Upper lobe of left lung (tissue), 6 donors: ENCODE measurements around the gene TMEM258. TPM values are rescaled to one million over a fixed set of nuclear protein-coding genes. Genes with fewer than 3 reads are reported as not detected.

Experiments used
- ATAC-seq, 2 donors: fragments of 200-7000 bp; cut with Tn5 transposase; one replicate each; pipeline ENCODE4 v1.9.1; 2022; ENCODE audit warnings: mild to moderate bottlenecking in 2 of 2, moderate library complexity in 2 of 2; ENCODE audit not compliant: low FRiP score in 2 of 2
- DNase-seq, 2 donors: peaks; one replicate each; pipeline ENCODE4 v3.0.0-alpha.2; 2019 to 2020
- H3K27ac ChIP-seq, 4 donors: fragments of 200-600 bp; sonication (generic); one replicate each; pipeline ENCODE4 v1.5.1; 2016 to 2019
- H3K27me3 ChIP-seq, 4 donors: fragments of 200-600 bp; sonication (generic); one replicate each; pipeline ENCODE4 v1.5.1; 2017 to 2019
- H3K36me3 ChIP-seq, 4 donors: fragments of 200-600 bp; sonication (generic); one replicate each; pipeline ENCODE4 v1.5.1; 2016 to 2019
- H3K4me1 ChIP-seq, 4 donors: fragments of 200-600 bp; sonication (generic); one replicate each; pipeline ENCODE4 v1.5.1; 2018 to 2019
- H3K4me3 ChIP-seq, 4 donors: fragments of 200-600 bp; sonication (generic); one replicate each; pipeline ENCODE4 v1.5.1; 2017 to 2019; ENCODE audit warnings: mild to moderate bottlenecking in 2 of 4, moderate library complexity in 1 of 4
- H3K9me3 ChIP-seq, 4 donors: fragments of 200-600 bp; sonication (generic); one replicate each; pipeline ENCODE4 v1.5.1; 2018 to 2019
- CTCF ChIP-seq, 6 experiments: fragments of 450-650 bp in 4 of 6; fragments of 200-600 bp in 2 of 6; sonication (generic) in 2 of 6; IDR thresholded peaks; one replicate each; pipeline ENCODE4 v1.5.1; 2016 to 2019; ENCODE audit warnings: antibody characterized with exemption in 6 of 6
- EP300 ChIP-seq, 4 donors: sonication (generic); formaldehyde crosslinking; IDR thresholded peaks; one replicate each; pipeline ENCODE4 v1.5.1; 2017; ENCODE audit warnings: antibody characterized with exemption in 4 of 4, control low read depth in 2 of 4
- POLR2A ChIP-seq, 4 donors: fragments of 450-650 bp; IDR thresholded peaks; one replicate each; pipeline ENCODE4 v1.5.1; 2016 to 2017; ENCODE audit warnings: antibody characterized with exemption in 4 of 4, mild to moderate bottlenecking in 2 of 4
- POLR2AphosphoS5 ChIP-seq, 2 donors: sonication (generic); formaldehyde crosslinking; IDR thresholded peaks; one replicate each; pipeline ENCODE4 v1.5.1; 2017; ENCODE audit warnings: antibody characterized with exemption in 2 of 2
- WGBS, 2 donors: methylation state at CpG; one replicate each; pipeline ENCODE4 v1.1.5; 2017 to 2018; 5-methylcytosine and 5-hydroxymethylcytosine counted together
- total RNA-seq, 6 donors: library from RNA; depleted of rRNA in 4 of 6; stranded (reverse); fragments of >200 nt in 4 of 6; gene quantifications; one replicate each; pipeline versions ENCODE4 v1.1.0 to v1.2.1, GENCODE V29; 2016 to 2021
- donor health status: DM: no; HTN: no; CAD: no; lungs with moderate emphysema.
- donor health status: DM: no; HTN: yes; CAD: no; lungs with severe emphysema.

TMEM258 gene
- total RNA-seq, 6 donors from 2014 or later, result 8.4 to 106 (median 34.9) TPM

- peak; percentile 92 to 95 for DNase-seq
- H3K36me3 ChIP-seq, result no peaks in the 10 kb centered on the region
- H3K4me1 ChIP-seq, result peaks cover 19 to 49% (median 43%) of the 10 kb centered on the region in 4 donors
- H3K4me3 ChIP-seq, result peak within 1 kb of the TSS; percentile 0 to 66 (median 62)
- peak; percentile 87 to 93 for ATAC-seq
- TF ChIP-seq EP300 (IDR thresholded peaks at IDR 0.05), result peak in 1 of 4 donors; percentile 37
- peak in 3 of 6 experiments; percentile 16 to 65 (median 33) for TF ChIP-seq CTCF (IDR thresholded peaks at IDR 0.05)
- TF ChIP-seq POLR2A (IDR thresholded peaks at IDR 0.05), result peak in 2 of 4 donors; percentile 42 to 55
- TF ChIP-seq POLR2AphosphoS5 (IDR thresholded peaks at IDR 0.05), result peak in 1 of 2 donors; percentile 35
- peak within 1 kb of the TSS; percentile 61 to 92 (median 86) for H3K27ac ChIP-seq
- H3K27me3 ChIP-seq, result peaks cover 0 to 2% (median 0%) of the 10 kb centered on the region in 4 donors
- WGBS, 2 donors, result 0 to 4% methylated on average over 9 to 28 of the region's 83 CpGs
- no peaks in the 10 kb centered on the region for H3K9me3 ChIP-seq
These were observed 35.4 kb upstream of the TMEM258 start, which contains the start of gene FADS2 for GRCh38 chr11:61827571-61828378. Gene FADS2, plus strand, starts transcription at chr11:61828300. Its CDS starts 91 bp downstream, at chr11:61828391.

- Histone ChIP-seq H3K9me3 (no peaks in the 10 kb centered on the region), H3K27ac (peak overlapping the region; percentile 61 to 92 (median 86)), H3K36me3 (no peaks in the 10 kb centered on the region), H3K27me3 (peaks cover 0 to 2% (median 0%) of the 10 kb centered on the region in 4 donors), H3K4me1 (peaks cover 19 to 49% (median 43%) of the 10 kb centered on the region in 4 donors), H3K4me3 (peak overlapping the region; percentile 0 to 66 (median 62))
- 23 to 34% methylated on average over 18 to 22 of the region's 23 CpGs for WGBS, 2 donors
- TF ChIP-seq POLR2A (IDR thresholded peaks at IDR 0.05) (no peak), EP300 (IDR thresholded peaks at IDR 0.05) (no peak), POLR2AphosphoS5 (IDR thresholded peaks at IDR 0.05) (no peak)
- peak in 1 of 2 donors; percentile 15 for ATAC-seq
- peak in 1 of 2 donors; percentile 28 for DNase-seq
These were observed 34.7 kb upstream of the TMEM258 start for GRCh38 chr11:61826930-61827570.

- Histone ChIP-seq H3K36me3 (no peaks in the 10 kb centered on the region), H3K4me1 (peaks cover 0 to 24% (median 10%) of the 10 kb centered on the region in 4 donors), H3K4me3 (no peak overlapping the region), H3K27me3 (no peaks in the 10 kb centered on the region), H3K27ac (no peak overlapping the region), H3K9me3 (no peaks in the 10 kb centered on the region)
- ATAC-seq (no peak), DNase-seq (no peak)
- WGBS, 2 donors, result 95 to 97% methylated on average over 2 of the region's 2 CpGs
- TF ChIP-seq EP300 (IDR thresholded peaks at IDR 0.05), result no peak
- TF ChIP-seq CTCF (IDR thresholded peaks at IDR 0.05), result no peak
- no peak for TF ChIP-seq POLR2A (IDR thresholded peaks at IDR 0.05)
- TF ChIP-seq POLR2AphosphoS5 (IDR thresholded peaks at IDR 0.05), result no peak
These were observed 27.8 kb upstream of the TMEM258 start for GRCh38 chr11:61820174-61820573.

- 58 to 71% methylated on average over 6 of the region's 6 CpGs for WGBS, 2 donors
- Histone ChIP-seq H3K27ac (peak overlapping the region; percentile 97 to 99 (median 98)), H3K36me3 (peaks cover 0 to 4% (median 2%) of the 10 kb centered on the region in 4 donors), H3K4me1 (peaks cover 5 to 27% (median 10%) of the 10 kb centered on the region in 4 donors), H3K4me3 (peak overlapping the region in 3 of 4 donors; percentile 72 to 84 (median 73)), H3K9me3 (no peaks in the 10 kb centered on the region), H3K27me3 (no peaks in the 10 kb centered on the region)
- ATAC-seq, result no peak
- no peak for TF ChIP-seq EP300 (IDR thresholded peaks at IDR 0.05)
- no peak for TF ChIP-seq POLR2A (IDR thresholded peaks at IDR 0.05)
- no peak for TF ChIP-seq CTCF (IDR thresholded peaks at IDR 0.05)
- TF ChIP-seq POLR2AphosphoS5 (IDR thresholded peaks at IDR 0.05), result no peak
- no peak for DNase-seq
These were observed 25.2 kb upstream of the TMEM258 start for GRCh38 chr11:61817471-61818202.
